K562 (cell line): ENCODE measurements around the gene ITGA1. TPM values are rescaled to one million over a fixed set of nuclear protein-coding genes. Genes with fewer than 3 reads are reported as not detected.

Experiments
- BRD4 ChIP-seq: fragments of 200-600 bp; sonication (generic); IDR thresholded peaks from 2 replicates; pipeline ENCODE4 v1.6.1; 2017; ENCODE audit warnings: inconsistent platforms
- GABPB1 ChIP-seq: sonication (generic); formaldehyde crosslinking; IDR thresholded peaks from 2 replicates; pipeline ENCODE4 v1.8.0; 2022; ENCODE audit warnings: mild to moderate bottlenecking, missing genetic modification reagents
- IRF2 ChIP-seq: sonication (generic); formaldehyde crosslinking; IDR thresholded peaks from 2 replicates; pipeline ENCODE4 v1.8.1; 2022; ENCODE audit warnings: mild to moderate bottlenecking, missing genetic modification reagents
- OTX1 ChIP-seq: fragments of 450-650 bp; formaldehyde crosslinking; IDR thresholded peaks from 2 replicates; pipeline ENCODE4 v1.4.0; 2022; ENCODE audit warnings: mild to moderate bottlenecking
- PPARD ChIP-seq: fragments of 250-450 bp; sonication (Bioruptor Pico); IDR thresholded peaks from 2 replicates; pipeline ENCODE4 v1.8.0; 2022; ENCODE audit warnings: inconsistent platforms, mild to moderate bottlenecking, moderate library complexity
- SMAD3 ChIP-seq: fragments of 450-650 bp; formaldehyde crosslinking; conservative IDR thresholded peaks from 2 replicates; pipeline ENCODE4 v1.4.0; 2020; ENCODE audit warnings: mild to moderate bottlenecking
- SMC3 ChIP-seq: conservative IDR thresholded peaks from 2 replicates; pipeline ENCODE4 v1.6.1; 2011; ENCODE audit warnings: low read depth, low read length, improper control_type of control experiment; ENCODE audit not compliant: insufficient read depth
- SRSF3 ChIP-seq: fragments of 200-400 bp; formaldehyde crosslinking; IDR thresholded peaks from 2 replicates; pipeline ENCODE4 v1.6.1; 2016; ENCODE audit warnings: mild to moderate bottlenecking, low read length, moderate library complexity; ENCODE audit not compliant: insufficient read depth
- TAF1 ChIP-seq: IDR thresholded peaks from 2 replicates; pipeline ENCODE4 v1.6.1; 2011; ENCODE audit warnings: mild to moderate bottlenecking, low read length, moderate library complexity; ENCODE audit not compliant: insufficient read depth, control insufficient read depth, severe bottlenecking; ENCODE audit errors: extremely low read depth
- ZNF134 ChIP-seq: fragments of 250-450 bp; sonication (Bioruptor Pico); conservative IDR thresholded peaks from 2 replicates; pipeline ENCODE4 v1.4.0; 2020
- ZNF695 ChIP-seq: fragments of 450-650 bp; formaldehyde crosslinking; IDR thresholded peaks from 2 replicates; pipeline ENCODE4 v1.4.0; 2020; ENCODE audit warnings: mild to moderate bottlenecking, moderate library complexity
- ZNF79 ChIP-seq: fragments of 250-450 bp; sonication (Bioruptor Pico); IDR thresholded peaks from 2 replicates; pipeline ENCODE4 v1.4.0; 2020; ENCODE audit warnings: low read depth, mild to moderate bottlenecking, moderate library complexity
- polyA plus RNA-seq, 8 experiments: library from polyadenylated mRNA; depleted of rRNA in 4 of 8; stranded (reverse) in 5 of 8; unstranded in 3 of 8; fragments of >200 nt; fragmentation: Nextera tagmentation in 2 of 8; fragmentation: Illumina TruSeq in 1 of 8; extraction: Ambion mirVana in 2 of 8; extraction: Trizol in 1 of 8; gene quantifications; 2 replicates each; pipeline versions ENCODE4 v1.2.1 to v1.2.3, GENCODE V29; 2011 to 2014; ENCODE audit warnings: inconsistent platforms in 1 of 8, missing spikeins in 1 of 8
- total RNA-seq, 7 experiments: library from RNA; depleted of rRNA in 6 of 7; stranded (reverse); fragments of >200 nt in 6 of 7; fragmentation: Illumina TruSeq in 2 of 7; extraction: Trizol in 2 of 7; gene quantifications; 2 replicates each; pipeline versions ENCODE4 v1.2.1 to v1.2.3, GENCODE V29; 2011 to 2021; ENCODE audit warnings: low replicate concordance in 1 of 7
- TF ChIP-seq, protein P1 (sequence below): fragments of 250-450 bp; sonication (Bioruptor Pico); IDR thresholded peaks from 2 replicates; pipeline ENCODE4 v1.9.0; 2021; ENCODE audit warnings: mild to moderate bottlenecking, inconsistent platforms
- TF ChIP-seq, protein P2 (sequence below): fragments of 450-650 bp; IDR thresholded peaks from 2 replicates; pipeline ENCODE4 v1.6.1; 2017; ENCODE audit warnings: antibody characterized with exemption, mild to moderate bottlenecking
- TF ChIP-seq, protein P3 (sequence below): fragments of 450-650 bp; formaldehyde crosslinking; conservative IDR thresholded peaks from 2 replicates; pipeline ENCODE4 v1.4.0; 2022; ENCODE audit warnings: mild to moderate bottlenecking, missing genetic modification characterization
- TF ChIP-seq, protein P4 (sequence below): sonication (generic); formaldehyde crosslinking; IDR thresholded peaks from 2 replicates; pipeline ENCODE4 v1.8.0; 2022; ENCODE audit warnings: missing genetic modification reagents, mild to moderate bottlenecking, borderline replicate concordance
- TF ChIP-seq, protein P5 (sequence below), 2 experiments: fragments of 450-650 bp in 1 of 2; sonication (generic) in 1 of 2; formaldehyde crosslinking in 1 of 2; IDR thresholded peaks in 1 of 2; conservative IDR thresholded peaks in 1 of 2; 2 replicates each; pipeline versions ENCODE4 v1.6.1 to v1.8.1; 2016 to 2023; ENCODE audit warnings: mild to moderate bottlenecking in 2 of 2, moderate library complexity in 2 of 2, inconsistent platforms in 1 of 2, missing genetic modification reagents in 1 of 2

Gene ITGA1
- total and polyA plus RNA-seq, 9 of the 15 experiments (the other 6 are each of a cell fraction or from before 2014, with no cell fraction given): 0.04 to 0.22 TPM; not detected in 7

DNA sequence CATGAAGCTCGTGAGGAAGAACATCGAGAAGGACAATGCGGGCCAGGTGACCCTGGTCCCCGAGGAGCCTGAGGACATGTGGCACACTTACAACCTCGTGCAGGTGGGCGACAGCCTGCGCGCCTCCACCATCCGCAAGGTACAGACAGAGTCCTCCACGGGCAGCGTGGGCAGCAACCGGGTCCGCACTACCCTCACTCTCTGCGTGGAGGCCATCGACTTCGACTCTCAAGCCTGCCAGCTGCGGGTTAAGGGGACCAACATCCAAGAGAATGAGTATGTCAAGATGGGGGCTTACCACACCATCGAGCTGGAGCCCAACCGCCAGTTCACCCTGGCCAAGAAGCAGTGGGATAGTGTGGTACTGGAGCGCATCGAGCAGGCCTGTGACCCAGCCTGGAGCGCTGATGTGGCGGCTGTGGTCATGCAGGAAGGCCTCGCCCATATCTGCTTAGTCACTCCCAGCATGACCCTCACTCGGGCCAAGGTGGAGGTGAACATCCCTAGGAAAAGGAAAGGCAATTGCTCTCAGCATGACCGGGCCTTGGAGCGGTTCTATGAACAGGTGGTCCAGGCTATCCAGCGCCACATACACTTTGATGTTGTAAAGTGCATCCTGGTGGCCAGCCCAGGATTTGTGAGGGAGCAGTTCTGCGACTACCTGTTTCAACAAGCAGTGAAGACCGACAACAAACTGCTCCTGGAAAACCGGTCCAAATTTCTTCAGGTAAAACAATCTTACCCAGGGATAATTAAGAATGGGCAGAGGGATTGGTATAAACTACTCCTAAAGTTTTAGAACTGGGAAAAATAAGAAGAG lies 12.9 kb downstream of the ITGA1 start (continued):
- TF ChIP-seq, protein P1, sequence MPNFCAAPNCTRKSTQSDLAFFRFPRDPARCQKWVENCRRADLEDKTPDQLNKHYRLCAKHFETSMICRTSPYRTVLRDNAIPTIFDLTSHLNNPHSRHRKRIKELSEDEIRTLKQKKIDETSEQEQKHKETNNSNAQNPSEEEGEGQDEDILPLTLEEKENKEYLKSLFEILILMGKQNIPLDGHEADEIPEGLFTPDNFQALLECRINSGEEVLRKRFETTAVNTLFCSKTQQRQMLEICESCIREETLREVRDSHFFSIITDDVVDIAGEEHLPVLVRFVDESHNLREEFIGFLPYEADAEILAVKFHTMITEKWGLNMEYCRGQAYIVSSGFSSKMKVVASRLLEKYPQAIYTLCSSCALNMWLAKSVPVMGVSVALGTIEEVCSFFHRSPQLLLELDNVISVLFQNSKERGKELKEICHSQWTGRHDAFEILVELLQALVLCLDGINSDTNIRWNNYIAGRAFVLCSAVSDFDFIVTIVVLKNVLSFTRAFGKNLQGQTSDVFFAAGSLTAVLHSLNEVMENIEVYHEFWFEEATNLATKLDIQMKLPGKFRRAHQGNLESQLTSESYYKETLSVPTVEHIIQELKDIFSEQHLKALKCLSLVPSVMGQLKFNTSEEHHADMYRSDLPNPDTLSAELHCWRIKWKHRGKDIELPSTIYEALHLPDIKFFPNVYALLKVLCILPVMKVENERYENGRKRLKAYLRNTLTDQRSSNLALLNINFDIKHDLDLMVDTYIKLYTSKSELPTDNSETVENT (CRISPR knock-in tag): no peak
- no peak for TF ChIP-seq IRF2
- TF ChIP-seq, protein P2, sequence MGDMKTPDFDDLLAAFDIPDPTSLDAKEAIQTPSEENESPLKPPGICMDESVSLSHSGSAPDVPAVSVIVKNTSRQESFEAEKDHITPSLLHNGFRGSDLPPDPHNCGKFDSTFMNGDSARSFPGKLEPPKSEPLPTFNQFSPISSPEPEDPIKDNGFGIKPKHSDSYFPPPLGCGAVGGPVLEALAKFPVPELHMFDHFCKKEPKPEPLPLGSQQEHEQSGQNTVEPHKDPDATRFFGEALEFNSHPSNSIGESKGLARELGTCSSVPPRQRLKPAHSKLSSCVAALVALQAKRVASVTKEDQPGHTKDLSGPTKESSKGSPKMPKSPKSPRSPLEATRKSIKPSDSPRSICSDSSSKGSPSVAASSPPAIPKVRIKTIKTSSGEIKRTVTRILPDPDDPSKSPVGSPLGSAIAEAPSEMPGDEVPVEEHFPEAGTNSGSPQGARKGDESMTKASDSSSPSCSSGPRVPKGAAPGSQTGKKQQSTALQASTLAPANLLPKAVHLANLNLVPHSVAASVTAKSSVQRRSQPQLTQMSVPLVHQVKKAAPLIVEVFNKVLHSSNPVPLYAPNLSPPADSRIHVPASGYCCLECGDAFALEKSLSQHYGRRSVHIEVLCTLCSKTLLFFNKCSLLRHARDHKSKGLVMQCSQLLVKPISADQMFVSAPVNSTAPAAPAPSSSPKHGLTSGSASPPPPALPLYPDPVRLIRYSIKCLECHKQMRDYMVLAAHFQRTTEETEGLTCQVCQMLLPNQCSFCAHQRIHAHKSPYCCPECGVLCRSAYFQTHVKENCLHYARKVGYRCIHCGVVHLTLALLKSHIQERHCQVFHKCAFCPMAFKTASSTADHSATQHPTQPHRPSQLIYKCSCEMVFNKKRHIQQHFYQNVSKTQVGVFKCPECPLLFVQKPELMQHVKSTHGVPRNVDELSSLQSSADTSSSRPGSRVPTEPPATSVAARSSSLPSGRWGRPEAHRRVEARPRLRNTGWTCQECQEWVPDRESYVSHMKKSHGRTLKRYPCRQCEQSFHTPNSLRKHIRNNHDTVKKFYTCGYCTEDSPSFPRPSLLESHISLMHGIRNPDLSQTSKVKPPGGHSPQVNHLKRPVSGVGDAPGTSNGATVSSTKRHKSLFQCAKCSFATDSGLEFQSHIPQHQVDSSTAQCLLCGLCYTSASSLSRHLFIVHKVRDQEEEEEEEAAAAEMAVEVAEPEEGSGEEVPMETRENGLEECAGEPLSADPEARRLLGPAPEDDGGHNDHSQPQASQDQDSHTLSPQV: peak; percentile 26; the same call in 1 of the 2 replicates
- TF ChIP-seq, protein P3, sequence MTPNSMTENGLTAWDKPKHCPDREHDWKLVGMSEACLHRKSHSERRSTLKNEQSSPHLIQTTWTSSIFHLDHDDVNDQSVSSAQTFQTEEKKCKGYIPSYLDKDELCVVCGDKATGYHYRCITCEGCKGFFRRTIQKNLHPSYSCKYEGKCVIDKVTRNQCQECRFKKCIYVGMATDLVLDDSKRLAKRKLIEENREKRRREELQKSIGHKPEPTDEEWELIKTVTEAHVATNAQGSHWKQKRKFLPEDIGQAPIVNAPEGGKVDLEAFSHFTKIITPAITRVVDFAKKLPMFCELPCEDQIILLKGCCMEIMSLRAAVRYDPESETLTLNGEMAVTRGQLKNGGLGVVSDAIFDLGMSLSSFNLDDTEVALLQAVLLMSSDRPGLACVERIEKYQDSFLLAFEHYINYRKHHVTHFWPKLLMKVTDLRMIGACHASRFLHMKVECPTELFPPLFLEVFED (CRISPR knock-in tag): no peak
- no peak for TF ChIP-seq PPARD (CRISPR knock-in tag)
- TF ChIP-seq SMC3: no peak
- TF ChIP-seq GABPB1 (CRISPR knock-in tag): no peak
- TF ChIP-seq, protein P4, sequence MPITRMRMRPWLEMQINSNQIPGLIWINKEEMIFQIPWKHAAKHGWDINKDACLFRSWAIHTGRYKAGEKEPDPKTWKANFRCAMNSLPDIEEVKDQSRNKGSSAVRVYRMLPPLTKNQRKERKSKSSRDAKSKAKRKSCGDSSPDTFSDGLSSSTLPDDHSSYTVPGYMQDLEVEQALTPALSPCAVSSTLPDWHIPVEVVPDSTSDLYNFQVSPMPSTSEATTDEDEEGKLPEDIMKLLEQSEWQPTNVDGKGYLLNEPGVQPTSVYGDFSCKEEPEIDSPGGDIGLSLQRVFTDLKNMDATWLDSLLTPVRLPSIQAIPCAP: no peak
- no peak for TF ChIP-seq ZNF79
- no peak for TF ChIP-seq SMAD3 (CRISPR knock-in tag)
- no peak for TF ChIP-seq TAF1
- TF ChIP-seq ZNF134: no peak
- TF ChIP-seq, protein P5, sequence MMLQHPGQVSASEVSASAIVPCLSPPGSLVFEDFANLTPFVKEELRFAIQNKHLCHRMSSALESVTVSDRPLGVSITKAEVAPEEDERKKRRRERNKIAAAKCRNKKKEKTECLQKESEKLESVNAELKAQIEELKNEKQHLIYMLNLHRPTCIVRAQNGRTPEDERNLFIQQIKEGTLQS (IDR thresholded peaks at IDR 0.05): no peak
- TF ChIP-seq, protein P5 (CRISPR knock-in tag; conservative IDR thresholded peaks at IDR 0.05): no peak
- TF ChIP-seq BRD4: no peak
- 0 out of 2 replicates have a peak, but pooled peaks have one; percentile 71 for TF ChIP-seq SRSF3
- no peak for TF ChIP-seq OTX1 (CRISPR knock-in tag)
- TF ChIP-seq ZNF695: no peak
